Measurements from ENCODE around the gene RPS13.
"Not testable (repeated sequence)": the region's sequence is repeated elsewhere in the genome, so short reads cannot be mapped to it uniquely, and the experiment has no call there.

Gene RPS13

DNA sequence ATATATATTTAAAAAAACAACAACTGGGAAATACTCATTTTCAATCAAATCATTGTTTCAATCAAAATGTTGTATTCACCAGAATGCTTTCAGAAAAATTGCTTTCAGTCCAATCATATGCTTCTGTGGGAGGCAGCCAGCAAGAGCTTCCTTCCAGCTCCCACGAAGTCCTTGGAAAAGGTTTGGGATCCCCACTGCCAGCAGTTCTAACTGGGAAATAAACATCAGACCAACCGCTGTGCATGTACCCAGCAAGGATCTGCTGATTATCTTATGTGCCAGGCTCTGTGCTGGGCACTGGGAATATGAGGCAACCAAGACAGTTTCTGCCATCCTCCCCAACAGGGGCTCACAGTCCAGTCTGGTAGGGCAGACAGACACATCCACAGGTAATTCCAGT, 10.8 kb downstream of the RPS13 start:
- no peak overlapping the region for H2AFZ ChIP-seq
- no peaks in the 10 kb centered on the region for H3K79me2 ChIP-seq
- H3K4me1 ChIP-seq: no peaks in the 10 kb centered on the region
- H3K4me2 ChIP-seq (ENCODE audit: low read length): no peak overlapping the region
- TF ChIP-seq CTCF (IDR thresholded peaks at IDR 0.05): no peak
- no peak overlapping the region for H3K4me3 ChIP-seq (ENCODE audit: low read depth, low read length)
- no peaks in the 10 kb centered on the region for H3K27me3 ChIP-seq (ENCODE audit: control insufficient read depth, insufficient read depth, low read length)
- H3K9ac ChIP-seq: no peak overlapping the region
- H3K36me3 ChIP-seq (ENCODE audit: control insufficient read depth, insufficient read depth, low read length): no peaks in the 10 kb centered on the region
- H3K27ac ChIP-seq: no peak overlapping the region
- no peaks in the 10 kb centered on the region for H3K9me3 ChIP-seq (ENCODE audit: control insufficient read depth, low read length)

DNA sequence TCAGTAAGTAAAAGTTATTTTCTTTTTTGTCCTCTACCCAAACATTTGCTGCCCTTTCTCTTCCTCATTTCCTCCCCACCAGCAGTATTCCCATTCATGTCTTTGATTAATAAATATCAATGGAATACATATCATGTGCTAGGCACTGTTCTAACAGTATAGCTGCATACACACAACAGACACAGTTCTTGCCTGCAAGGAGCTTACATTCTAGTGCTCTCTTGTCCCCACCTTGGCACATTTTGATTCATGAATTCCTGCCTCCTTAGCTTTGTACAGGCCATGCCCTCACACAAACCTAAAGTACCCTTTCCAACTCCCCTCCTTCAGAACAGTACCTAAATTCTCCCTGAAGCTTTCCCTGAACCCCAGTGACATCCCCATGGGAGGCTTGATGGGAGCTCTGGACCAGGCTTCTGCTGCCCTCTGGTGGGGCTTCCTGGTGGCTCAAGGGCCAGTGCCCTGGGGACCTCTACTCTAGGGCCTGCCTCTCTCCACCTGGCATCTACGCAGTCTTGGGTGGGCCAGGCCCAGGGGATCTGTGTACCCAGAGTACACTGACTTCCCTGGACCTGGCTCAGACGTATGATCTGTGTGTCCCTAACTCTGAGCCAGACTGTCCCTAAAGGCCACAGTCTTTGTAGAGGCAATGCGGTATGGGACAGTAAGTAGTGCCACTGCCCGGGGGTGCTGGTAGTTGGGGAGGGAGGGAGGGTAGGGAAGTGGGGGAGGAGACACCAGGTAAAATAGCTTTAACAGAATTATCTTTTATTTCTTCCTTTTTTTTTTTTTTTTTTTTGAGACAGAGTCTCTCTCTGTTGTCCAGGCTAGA, 14.1 kb downstream of the RPS13 start:
- TF ChIP-seq CTCF (IDR thresholded peaks at IDR 0.05): peak; percentile 68
- Histone ChIP-seq H3K79me2 (no peaks in the 10 kb centered on the region), H2AFZ (no peak overlapping the region), H3K27me3 (ENCODE audit: control insufficient read depth, insufficient read depth, low read length) (no peaks in the 10 kb centered on the region), H3K9me3 (ENCODE audit: control insufficient read depth, low read length) (no peaks in the 10 kb centered on the region), H3K27ac (no peak overlapping the region), H3K4me1 (no peaks in the 10 kb centered on the region), H3K9ac (no peak overlapping the region), H3K4me2 (ENCODE audit: low read length) (no peak overlapping the region), H3K4me3 (ENCODE audit: low read depth, low read length) (no peak overlapping the region), H3K36me3 (ENCODE audit: control insufficient read depth, insufficient read depth, low read length) (no peaks in the 10 kb centered on the region)

- not testable (repeated sequence) for H3K36me3 ChIP-seq (ENCODE audit: control insufficient read depth, insufficient read depth, low read length); H3K9me3 ChIP-seq (ENCODE audit: control insufficient read depth, low read length); H3K4me3 ChIP-seq (ENCODE audit: low read depth, low read length); H3K79me2 ChIP-seq; H3K4me2 ChIP-seq (ENCODE audit: low read length); H3K4me1 ChIP-seq; H3K27me3 ChIP-seq (ENCODE audit: control insufficient read depth, insufficient read depth, low read length); H3K27ac ChIP-seq; H3K9ac ChIP-seq; H2AFZ ChIP-seq
Measured at GRCh38 chr11:17051146-17051545, 26.3 kb downstream of the RPS13 start.

DNA sequence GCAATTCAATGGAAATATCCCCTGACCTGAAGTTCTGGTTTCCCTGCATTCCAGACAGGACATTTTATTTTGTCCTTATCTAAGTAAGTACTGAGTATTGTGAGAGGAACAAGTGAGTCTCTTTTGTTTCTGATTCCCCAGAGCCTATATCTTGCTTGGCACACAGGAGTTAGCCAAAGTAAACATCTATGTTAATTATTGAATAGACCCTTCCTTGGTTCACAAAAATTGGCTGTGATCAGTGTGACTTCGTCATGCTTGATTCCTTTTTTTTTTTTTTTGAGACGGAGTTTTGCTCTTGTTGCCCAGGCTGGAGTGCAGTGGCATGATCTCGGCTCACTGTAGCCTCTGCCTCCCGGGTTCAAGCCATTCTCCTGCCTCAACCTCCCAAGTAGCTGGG, 29.0 kb downstream of the RPS13 start:
- H3K4me2 ChIP-seq (ENCODE audit: low read length); H3K4me1 ChIP-seq; H3K9me3 ChIP-seq (ENCODE audit: control insufficient read depth, low read length); H3K79me2 ChIP-seq; H3K27me3 ChIP-seq (ENCODE audit: control insufficient read depth, insufficient read depth, low read length); H3K27ac ChIP-seq; H3K36me3 ChIP-seq (ENCODE audit: control insufficient read depth, insufficient read depth, low read length); H2AFZ ChIP-seq; H3K9ac ChIP-seq; H3K4me3 ChIP-seq (ENCODE audit: low read depth, low read length): not testable (repeated sequence)

DNA sequence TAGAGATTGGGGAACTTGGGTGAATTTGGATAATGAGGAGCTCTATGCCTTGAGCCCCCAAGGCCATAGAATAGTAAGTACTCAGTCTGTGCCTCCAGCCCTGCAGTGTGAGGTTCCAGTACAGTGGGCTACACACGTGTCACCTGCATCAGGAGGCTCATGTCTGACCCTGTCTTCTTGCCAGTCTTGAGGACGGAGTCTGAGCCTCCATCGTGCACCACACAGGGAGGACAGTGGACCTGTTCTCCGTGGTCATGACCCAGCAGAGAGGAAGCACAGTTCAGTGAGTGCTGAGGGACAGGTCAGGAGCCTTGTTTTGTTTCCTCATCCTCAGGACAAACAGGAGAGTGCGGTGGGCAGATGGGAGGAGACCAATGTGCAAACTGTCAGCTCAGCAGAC, 30.8 kb downstream of the RPS13 start:
- Histone ChIP-seq H3K9me3 (ENCODE audit: control insufficient read depth, low read length) (no peaks in the 10 kb centered on the region), H3K4me1 (no peaks in the 10 kb centered on the region), H3K27ac (no peak overlapping the region), H3K4me2 (ENCODE audit: low read length) (no peak overlapping the region), H3K36me3 (ENCODE audit: control insufficient read depth, insufficient read depth, low read length) (no peaks in the 10 kb centered on the region), H3K79me2 (no peaks in the 10 kb centered on the region), H2AFZ (no peak overlapping the region), H3K4me3 (ENCODE audit: low read depth, low read length) (no peak overlapping the region), H3K27me3 (ENCODE audit: control insufficient read depth, insufficient read depth, low read length) (no peaks in the 10 kb centered on the region), H3K9ac (no peak overlapping the region)
- TF ChIP-seq CTCF (IDR thresholded peaks at IDR 0.05): no peak

Measured in parathyroid adenoma (tissue), 2 donors.